ENCODE measurements around the gene ZNF154.
"Not testable (repeated sequence)": the region's sequence is repeated elsewhere in the genome, so short reads cannot be mapped to it uniquely, and the experiment has no call there.

Gene ZNF154

GRCh38 chr19:57708641-57709361 is at the start of gene ZNF154:
Gene ZNF154, minus strand, starts transcription at chr19:57709204. Its CDS starts 233 bp downstream, at chr19:57708971.
- no peak for DNase-seq
- in situ Hi-C loops (cut with HindIII; ENCODE audit: low pct_ligation_motif_present, low pct_unique_long_range_greater_than_20kb, low sequenced_read_pairs): no loop called here

GRCh38 chr19:57757941-57758340 is 48.9 kb upstream of the ZNF154 start:
- in situ Hi-C loops (cut with HindIII; ENCODE audit: low pct_ligation_motif_present, low pct_unique_long_range_greater_than_20kb, low sequenced_read_pairs): no loop called here
- no peak for DNase-seq

- in situ Hi-C loops (cut with HindIII; ENCODE audit: low pct_ligation_motif_present, low pct_unique_long_range_greater_than_20kb, low sequenced_read_pairs): no loop called here
- no peak for DNase-seq
Observed at GRCh38 chr19:57755031-57755430, 46.0 kb upstream of the ZNF154 start.

DNA sequence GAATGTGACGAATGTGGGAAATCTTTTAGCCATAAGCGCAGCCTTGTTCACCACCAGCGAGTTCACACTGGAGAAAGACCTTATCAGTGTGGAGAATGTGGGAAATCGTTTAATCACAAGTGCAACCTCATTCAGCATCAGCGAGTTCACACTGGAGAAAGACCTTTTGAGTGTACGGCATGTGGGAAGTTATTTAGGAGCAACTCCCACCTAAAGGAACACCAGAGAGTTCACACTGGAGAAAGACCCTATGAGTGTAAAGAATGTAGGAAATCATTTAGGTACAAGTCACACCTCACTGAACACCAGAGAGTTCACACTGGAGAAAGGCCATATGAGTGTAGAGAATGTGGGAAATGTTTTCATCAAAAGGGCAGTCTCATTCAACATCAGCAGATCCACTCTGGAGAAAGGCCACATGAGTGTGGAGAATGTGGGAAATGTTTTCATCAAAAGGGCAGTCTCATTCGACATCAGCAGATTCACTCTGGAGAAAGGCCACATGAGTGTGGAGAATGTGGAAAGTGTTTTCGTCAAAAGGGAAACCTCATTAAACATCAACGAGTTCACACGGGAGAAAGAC is 45.2 kb upstream of the ZNF154 start:
- no peak for DNase-seq
- in situ Hi-C loops (cut with HindIII; ENCODE audit: low pct_ligation_motif_present, low pct_unique_long_range_greater_than_20kb, low sequenced_read_pairs): no loop called here

GRCh38 chr19:57748029-57748428 is 39.0 kb upstream of the ZNF154 start:
- in situ Hi-C loops (cut with HindIII; ENCODE audit: low pct_ligation_motif_present, low pct_unique_long_range_greater_than_20kb, low sequenced_read_pairs): no loop called here
- no peak for DNase-seq

- no peak for DNase-seq
- in situ Hi-C loops (cut with HindIII; ENCODE audit: low pct_ligation_motif_present, low pct_unique_long_range_greater_than_20kb, low sequenced_read_pairs): no loop called here
Observed at GRCh38 chr19:57747472-57747807, 38.4 kb upstream of the ZNF154 start.

DNA sequence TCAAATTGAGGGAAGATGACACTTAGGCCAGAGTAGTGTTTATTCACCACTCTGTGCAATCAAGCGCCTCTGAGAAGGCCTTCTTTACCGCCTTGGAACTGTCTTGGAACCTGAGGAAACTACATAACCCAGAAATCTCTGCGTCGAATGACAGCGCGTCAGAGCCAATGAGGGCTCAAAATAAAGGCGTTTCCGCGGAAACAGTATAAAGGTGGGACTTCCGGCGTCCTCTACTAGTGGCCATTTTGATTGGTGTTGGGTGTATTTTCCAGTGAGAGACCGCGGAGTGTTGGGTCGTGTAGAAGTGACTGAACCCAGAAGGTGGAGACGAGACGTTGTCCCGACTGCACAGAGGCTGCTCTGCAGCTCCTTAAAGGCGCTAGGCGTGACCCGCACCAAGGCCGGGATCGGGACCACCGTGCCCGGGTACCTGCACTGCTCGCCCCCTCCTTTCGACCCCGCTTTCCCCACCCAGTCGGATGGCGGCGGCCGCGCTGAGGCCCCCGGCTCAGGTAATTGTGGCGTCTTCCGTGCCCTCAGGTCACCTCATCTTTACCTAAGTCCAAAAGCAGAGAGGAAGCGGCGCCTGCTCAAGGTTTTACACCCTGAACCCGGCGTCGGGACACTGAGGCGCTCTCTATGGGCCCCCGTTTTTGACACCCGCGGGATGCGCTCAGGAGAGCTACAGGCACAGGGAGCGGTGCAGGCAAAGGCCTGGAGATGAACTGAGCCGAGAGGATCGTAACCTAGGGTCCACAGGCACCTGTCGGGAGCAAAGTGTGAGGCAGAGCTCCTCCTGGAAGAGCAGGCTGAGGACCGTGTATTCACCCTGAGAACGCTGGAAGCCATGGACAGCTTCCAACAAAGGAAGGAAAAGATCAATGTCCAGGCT is 37.8 kb upstream of the ZNF154 start, which contains the start of gene ZNF776:
ZNF776 (plus strand) TSS at position 236 of the 892 bp plus-strand sequence; CDS start at position 480, 244 bp downstream.
- in situ Hi-C loops (cut with HindIII; ENCODE audit: low pct_ligation_motif_present, low pct_unique_long_range_greater_than_20kb, low sequenced_read_pairs): no loop called here
- peak; percentile 89 for DNase-seq

- DNase-seq; in situ Hi-C loops (cut with HindIII; ENCODE audit: low pct_ligation_motif_present, low pct_unique_long_range_greater_than_20kb, low sequenced_read_pairs): not testable (repeated sequence)
Observed at GRCh38 chr19:57738770-57739169, 29.8 kb upstream of the ZNF154 start.

- in situ Hi-C loops (cut with HindIII; ENCODE audit: low pct_ligation_motif_present, low pct_unique_long_range_greater_than_20kb, low sequenced_read_pairs); DNase-seq: not testable (repeated sequence)
Observed at GRCh38 chr19:57738320-57738719, 29.3 kb upstream of the ZNF154 start.

DNA sequence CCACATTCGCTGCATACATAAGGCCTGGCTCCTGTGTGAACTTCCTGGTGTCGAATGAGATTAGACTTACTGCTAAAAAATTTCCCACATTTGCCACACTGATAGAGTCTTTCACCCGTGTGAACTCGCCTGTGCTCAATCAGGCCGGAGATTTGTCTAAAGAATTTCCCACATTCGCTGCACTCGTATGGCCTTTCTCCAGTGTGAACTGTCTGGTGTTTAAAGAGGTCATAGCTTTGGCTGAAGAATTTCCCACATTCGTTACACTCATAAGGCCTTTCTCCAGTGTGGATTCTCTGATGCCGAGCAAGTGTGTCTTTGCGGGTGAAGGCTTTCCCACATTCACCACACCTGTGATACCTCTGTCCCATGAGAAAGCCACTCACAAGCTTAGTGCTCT is 11.9 kb upstream of the ZNF154 start:
- in situ Hi-C loops (cut with HindIII; ENCODE audit: low pct_ligation_motif_present, low pct_unique_long_range_greater_than_20kb, low sequenced_read_pairs): no loop called here

GRCh38 chr19:57719901-57720519 is 11.0 kb upstream of the ZNF154 start:
- DNase-seq: no peak
- in situ Hi-C loops (cut with HindIII; ENCODE audit: low pct_ligation_motif_present, low pct_unique_long_range_greater_than_20kb, low sequenced_read_pairs): no loop called here

More for the DNA sequence above, 11.9 kb upstream of the ZNF154 start:
- no peak for DNase-seq

DNA sequence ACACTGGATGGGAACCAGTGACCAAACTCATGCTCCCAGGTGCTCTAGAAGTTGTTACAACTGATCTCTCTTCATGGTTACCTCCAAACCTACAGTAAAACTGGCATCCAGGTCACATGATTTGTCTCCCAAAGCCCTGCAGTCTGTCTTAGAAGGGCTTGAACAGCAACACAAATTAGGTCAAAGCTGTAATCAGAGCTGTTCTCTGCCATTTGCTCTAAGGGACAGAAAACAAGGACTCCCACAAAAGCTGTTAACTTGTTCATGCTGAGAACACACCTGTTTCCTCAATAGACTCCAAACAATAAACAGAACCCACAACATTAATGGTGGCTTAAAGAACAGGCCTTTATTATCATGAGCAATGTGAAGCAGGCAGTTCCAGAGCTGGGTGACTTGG is 10.4 kb upstream of the ZNF154 start:
- in situ Hi-C loops (cut with HindIII; ENCODE audit: low pct_ligation_motif_present, low pct_unique_long_range_greater_than_20kb, low sequenced_read_pairs): no loop called here
- DNase-seq: no peak

- DNase-seq: no peak
- in situ Hi-C loops (cut with HindIII; ENCODE audit: low pct_ligation_motif_present, low pct_unique_long_range_greater_than_20kb, low sequenced_read_pairs): no loop called here
Observed at GRCh38 chr19:57712222-57712621, 3.2 kb upstream of the ZNF154 start.

DNA sequence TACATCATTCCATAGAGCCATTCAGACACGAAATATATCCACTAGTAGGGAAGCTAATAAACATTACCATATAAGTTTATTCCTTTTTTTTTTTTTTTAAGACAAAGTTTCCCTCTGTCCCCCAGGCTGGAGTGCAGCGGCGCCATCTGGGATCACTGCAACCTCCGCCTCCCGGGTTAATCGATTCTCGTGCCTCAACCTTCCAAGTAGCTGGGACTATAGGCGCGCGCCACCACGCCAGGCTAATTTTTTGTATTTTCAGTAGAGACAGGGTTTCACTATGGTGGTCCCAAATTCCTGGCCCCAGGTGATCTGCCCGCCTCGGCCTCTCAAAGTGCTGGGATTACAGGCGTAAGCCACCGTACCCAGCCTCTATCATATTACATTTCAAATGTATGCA is 612 bp upstream of the ZNF154 start:
- no peak for DNase-seq
- in situ Hi-C loops (cut with HindIII; ENCODE audit: low pct_ligation_motif_present, low pct_unique_long_range_greater_than_20kb, low sequenced_read_pairs): no loop called here

- DNase-seq: no peak
- in situ Hi-C loops (cut with HindIII; ENCODE audit: low pct_ligation_motif_present, low pct_unique_long_range_greater_than_20kb, low sequenced_read_pairs): no loop called here
Observed at GRCh38 chr19:57706346-57706745, 2.7 kb downstream of the ZNF154 start.

DNA sequence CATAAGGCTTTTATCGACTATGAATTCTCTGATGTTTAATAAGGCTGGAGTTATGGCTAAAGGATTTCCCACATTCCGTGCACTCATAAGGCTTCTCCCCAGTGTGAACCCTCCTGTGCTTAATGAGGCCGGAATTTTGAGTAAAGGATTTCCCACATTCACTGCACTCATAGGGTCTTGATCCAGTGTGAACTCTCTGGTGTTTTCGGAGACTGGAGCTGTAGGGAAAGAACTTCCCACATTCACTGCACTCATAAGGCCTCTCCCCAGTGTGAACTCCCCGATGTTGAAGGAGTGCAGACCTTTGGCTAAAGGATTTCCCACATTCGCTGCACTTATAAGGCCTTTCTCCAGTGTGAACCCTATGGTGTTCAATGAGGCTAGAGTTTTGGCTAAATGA is 7.4 kb downstream of the ZNF154 start:
- in situ Hi-C loops (cut with HindIII; ENCODE audit: low pct_ligation_motif_present, low pct_unique_long_range_greater_than_20kb, low sequenced_read_pairs): no loop called here
- no peak for DNase-seq

- no peak for DNase-seq
- in situ Hi-C loops (cut with HindIII; ENCODE audit: low pct_ligation_motif_present, low pct_unique_long_range_greater_than_20kb, low sequenced_read_pairs): no loop called here
Observed at GRCh38 chr19:57689750-57690149, 19.3 kb downstream of the ZNF154 start.

DNA sequence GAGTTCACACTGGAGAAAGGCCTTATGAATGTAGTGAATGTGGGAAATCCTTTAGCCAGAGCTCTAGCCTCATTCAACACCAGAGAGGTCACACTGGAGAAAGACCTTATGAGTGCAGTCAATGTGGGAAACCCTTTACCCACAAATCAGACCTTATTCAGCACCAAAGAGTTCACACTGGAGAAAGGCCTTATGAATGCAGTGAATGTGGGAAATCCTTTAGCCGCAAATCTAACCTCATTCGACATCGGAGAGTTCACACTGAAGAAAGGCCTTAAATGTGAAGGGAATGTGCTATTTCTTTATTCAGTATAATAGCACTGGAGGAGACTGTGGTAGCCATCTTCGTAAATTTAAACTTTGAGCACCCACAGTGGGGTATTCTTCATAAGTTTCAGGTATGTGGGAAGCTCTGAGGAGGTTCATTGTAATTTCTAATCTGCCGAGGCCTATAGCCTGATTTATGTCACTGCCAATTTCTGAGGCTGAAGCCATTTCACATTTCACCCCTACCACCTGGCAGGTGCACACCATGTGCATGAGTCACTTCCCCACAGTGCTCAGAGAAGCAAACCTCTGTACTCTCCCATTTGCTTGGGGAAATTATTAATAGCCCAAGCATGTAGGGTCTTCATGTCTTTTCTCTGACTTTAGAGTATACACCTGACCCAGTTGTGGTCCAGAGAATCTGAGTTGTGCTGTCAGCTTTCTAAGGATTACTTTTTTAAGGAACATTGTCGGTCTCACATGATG is 20.8 kb downstream of the ZNF154 start:
- DNase-seq: no peak
- in situ Hi-C loops (cut with HindIII; ENCODE audit: low pct_ligation_motif_present, low pct_unique_long_range_greater_than_20kb, low sequenced_read_pairs): no loop called here
